GM19351 (cell line): ENCODE measurements around the gene CTNNA1.

Experiments used
- ATAC-seq: cut with Tn5 transposase; IDR thresholded peaks from one replicate; pipeline ENCODE4 v1.9.1; 2021; ENCODE audit warnings: mild to moderate bottlenecking, moderate library complexity; ENCODE audit not compliant: unreplicated experiment

Gene CTNNA1

GRCh38 chr5:138956801-138957200 lies 203.6 kb downstream of the CTNNA1 start:
- no peak for ATAC-seq

- ATAC-seq: no peak
Measured at GRCh38 chr5:138960145-138960692, 207.0 kb downstream of the CTNNA1 start.

- ATAC-seq: no peak
Measured at GRCh38 chr5:138961221-138961620, 208.0 kb downstream of the CTNNA1 start.

- no peak for ATAC-seq
Measured at GRCh38 chr5:138961729-138962128, 208.5 kb downstream of the CTNNA1 start.

- ATAC-seq: no peak
Measured at GRCh38 chr5:138962614-138963370, 209.6 kb downstream of the CTNNA1 start.

- no peak for ATAC-seq
Measured at GRCh38 chr5:138963763-138964371, 210.6 kb downstream of the CTNNA1 start.

- ATAC-seq: no peak
Measured at GRCh38 chr5:138964647-138965201, 211.5 kb downstream of the CTNNA1 start.

GRCh38 chr5:138965626-138966025 lies 212.4 kb downstream of the CTNNA1 start:
- ATAC-seq: no peak

- ATAC-seq: no peak
Measured at GRCh38 chr5:138966236-138966985, 213.2 kb downstream of the CTNNA1 start.

- no peak for ATAC-seq
Measured at GRCh38 chr5:138967791-138968448, 214.7 kb downstream of the CTNNA1 start.

- ATAC-seq: no peak
Measured at GRCh38 chr5:138968601-138969000, 215.4 kb downstream of the CTNNA1 start.

- ATAC-seq: no peak
Measured at GRCh38 chr5:138969323-138970002, 216.2 kb downstream of the CTNNA1 start.

- no peak for ATAC-seq
Measured at GRCh38 chr5:138972230-138972629, 219.0 kb downstream of the CTNNA1 start.

- no peak for ATAC-seq
Measured at GRCh38 chr5:138972836-138973235, 219.6 kb downstream of the CTNNA1 start.

GRCh38 chr5:138974227-138975063 lies 221.2 kb downstream of the CTNNA1 start:
- ATAC-seq: no peak

- no peak for ATAC-seq
Measured at GRCh38 chr5:138975098-138975847, 222.0 kb downstream of the CTNNA1 start.

- ATAC-seq: no peak
Measured at GRCh38 chr5:138978080-138978479, 224.9 kb downstream of the CTNNA1 start.

GRCh38 chr5:138978581-138978980 lies 225.4 kb downstream of the CTNNA1 start:
- ATAC-seq: no peak
